H9 (cell line): Measurements from ENCODE around the gene IDH2. TPM values are rescaled to one million over a fixed set of nuclear protein-coding genes. Genes with fewer than 3 reads are reported as not detected.

ENCODE experiments used
- DNase-seq: peaks from one replicate; pipeline ENCODE4 v3.0.0-alpha.2; 2017
- H2AFZ ChIP-seq: one replicate; pipeline ENCODE4 v1.6.1; 2013; ENCODE audit warnings: mild to moderate bottlenecking, low read length, control low read depth, moderate library complexity
- H2AK5ac ChIP-seq: 2 replicates; pipeline ENCODE4 v1.6.1; 2013; ENCODE audit warnings: low read length, control low read depth, mixed read lengths; ENCODE audit not compliant: insufficient read length
- H2BK120ac ChIP-seq: one replicate; pipeline ENCODE4 v1.6.1; 2013; ENCODE audit warnings: low read depth, mild to moderate bottlenecking, low read length, control low read depth, inconsistent platforms; ENCODE audit not compliant: poor library complexity, severe bottlenecking
- H2BK12ac ChIP-seq: 2 replicates; pipeline ENCODE4 v1.6.1; 2013; ENCODE audit warnings: low read length, control low read depth, mixed read lengths, low read depth; ENCODE audit not compliant: insufficient read length
- H2BK15ac ChIP-seq: 2 replicates; pipeline ENCODE4 v1.6.1; 2013; ENCODE audit warnings: low read depth, low read length, control low read depth
- H2BK20ac ChIP-seq: one replicate; pipeline ENCODE4 v1.6.1; 2013; ENCODE audit warnings: low read depth, mild to moderate bottlenecking, low read length, control low read depth, inconsistent platforms; ENCODE audit not compliant: poor library complexity, severe bottlenecking
- H2BK5ac ChIP-seq: 2 replicates; pipeline ENCODE4 v1.6.1; 2013; ENCODE audit warnings: low read length, control low read depth, mixed read lengths; ENCODE audit not compliant: insufficient read length
- H3K14ac ChIP-seq: 2 replicates; pipeline ENCODE4 v1.6.1; 2013; ENCODE audit warnings: low read length, control low read depth; ENCODE audit not compliant: insufficient read depth
- H3K18ac ChIP-seq: 2 replicates; pipeline ENCODE4 v1.6.1; 2013; ENCODE audit warnings: low read depth, mild to moderate bottlenecking, mixed read lengths, low read length, control low read depth; ENCODE audit not compliant: insufficient read length
- H3K23ac ChIP-seq: 2 replicates; pipeline ENCODE4 v1.6.1; 2013; ENCODE audit warnings: low read length, control low read depth, mixed read lengths, low read depth; ENCODE audit not compliant: insufficient read length
- H3K23me2 ChIP-seq: 2 replicates; pipeline ENCODE4 v1.6.1; 2013; ENCODE audit warnings: low read depth, mild to moderate bottlenecking, mixed read lengths, low read length, control low read depth; ENCODE audit not compliant: insufficient read length, poor library complexity, severe bottlenecking
- H3K27ac ChIP-seq: 2 replicates; pipeline ENCODE4 v1.5.1; 2013; ENCODE audit warnings: low read length, control low read depth, mixed read lengths, low read depth; ENCODE audit not compliant: insufficient read length
- H3K27me3 ChIP-seq: 2 replicates; pipeline ENCODE4 v1.6.1; 2013; ENCODE audit warnings: low read length, control low read depth, inconsistent platforms; ENCODE audit not compliant: insufficient read depth
- H3K4ac ChIP-seq: 2 replicates; pipeline ENCODE4 v1.6.1; 2013; ENCODE audit warnings: low read depth, mild to moderate bottlenecking, control low read depth, inconsistent platforms, low read length, moderate library complexity
- H3K4me1 ChIP-seq: 2 replicates; pipeline ENCODE4 v1.6.1; 2013; ENCODE audit warnings: low read length, control low read depth, inconsistent platforms; ENCODE audit not compliant: insufficient read depth
- H3K4me2 ChIP-seq: 2 replicates; pipeline ENCODE4 v1.6.1; 2013; ENCODE audit warnings: low read length, control low read depth, mixed read lengths; ENCODE audit not compliant: insufficient read length, insufficient read depth
- H3K56ac ChIP-seq: 2 replicates; pipeline ENCODE4 v1.6.1; 2013; ENCODE audit warnings: low read depth, mild to moderate bottlenecking, mixed read lengths, low read length, control low read depth; ENCODE audit not compliant: insufficient read length
- H3K79me1 ChIP-seq: 2 replicates; pipeline ENCODE4 v1.6.1; 2013; ENCODE audit warnings: low read depth, mild to moderate bottlenecking, moderate library complexity, low read length, control low read depth, inconsistent platforms; ENCODE audit not compliant: insufficient read depth, poor library complexity, severe bottlenecking
- H3K79me2 ChIP-seq: 2 replicates; pipeline ENCODE4 v1.6.1; 2013; ENCODE audit warnings: low read length, control low read depth, inconsistent platforms; ENCODE audit not compliant: insufficient read depth
- H3K9ac ChIP-seq: 2 replicates; pipeline ENCODE4 v1.6.1; 2013; ENCODE audit warnings: low read length, control low read depth, mixed read lengths; ENCODE audit not compliant: insufficient read length; ENCODE audit errors: extremely low read depth
- H3K9me3 ChIP-seq: one replicate; pipeline ENCODE4 v1.6.1; 2013; ENCODE audit warnings: low read depth, low read length, inconsistent platforms; ENCODE audit not compliant: control insufficient read depth
- H3T11ph ChIP-seq: one replicate; pipeline ENCODE4 v1.6.1; 2013; ENCODE audit warnings: mild to moderate bottlenecking, low read length, control low read depth, inconsistent platforms
- H4K20me1 ChIP-seq: one replicate; pipeline ENCODE4 v1.6.1; 2013; ENCODE audit not compliant: control insufficient read depth, insufficient read length, insufficient read depth
- H4K5ac ChIP-seq: 2 replicates; pipeline ENCODE4 v1.6.1; 2013; ENCODE audit warnings: low read depth, mild to moderate bottlenecking, mixed read lengths, low read length, control low read depth; ENCODE audit not compliant: insufficient read length
- H4K8ac ChIP-seq: replicated peaks from 2 replicates; pipeline ENCODE4 v1.6.1; 2013; ENCODE audit warnings: low read length, control low read depth, mixed read lengths, low read depth; ENCODE audit not compliant: insufficient read length
- H4K91ac ChIP-seq: 2 replicates; pipeline ENCODE4 v1.6.1; 2013; ENCODE audit warnings: low read depth, mild to moderate bottlenecking, moderate library complexity, mixed read lengths, low read length, control low read depth; ENCODE audit not compliant: insufficient read length
- H3K27ac Mint-ChIP-seq, 3 experiments: 2 replicates in 2 of 3; 3 replicates in 1 of 3; pipeline ENCODE4 v1.8.0; 2020 to 2021; ENCODE audit warnings: mixed read lengths in 3 of 3, mild to moderate bottlenecking in 1 of 3, moderate library complexity in 1 of 3
- H3K27me3 Mint-ChIP-seq: 2 replicates; pipeline ENCODE4 v1.8.0; 2021; ENCODE audit warnings: low read depth, mild to moderate bottlenecking, moderate library complexity, mixed read lengths
- H3K36me3 Mint-ChIP-seq, 3 experiments: 2 replicates in 2 of 3; 3 replicates in 1 of 3; pipeline ENCODE4 v1.8.0; 2020 to 2021; ENCODE audit warnings: low read depth in 3 of 3, mixed read lengths in 3 of 3; ENCODE audit not compliant: insufficient read depth in 1 of 3
- H3K4me1 Mint-ChIP-seq, 2 experiments: 2 replicates each; pipeline ENCODE4 v1.8.0; 2020; ENCODE audit warnings: mixed read lengths in 2 of 2
- H3K4me3 Mint-ChIP-seq, 2 experiments: 2 replicates in 1 of 2; 3 replicates in 1 of 2; pipeline ENCODE4 v1.8.0; 2020 to 2021; ENCODE audit warnings: mild to moderate bottlenecking in 2 of 2, mixed read lengths in 2 of 2, moderate library complexity in 1 of 2
- H3K9me3 Mint-ChIP-seq, 2 experiments: 2 replicates in 1 of 2; 3 replicates in 1 of 2; pipeline ENCODE4 v1.8.0; 2020; ENCODE audit warnings: mild to moderate bottlenecking in 2 of 2, mixed read lengths in 2 of 2, moderate library complexity in 1 of 2
- CTCF ChIP-seq: fragments of 200-600 bp; sonication (generic); conservative IDR thresholded peaks from 3 replicates; pipeline ENCODE4 v1.8.0; 2021; ENCODE audit warnings: antibody characterized with exemption, mild to moderate bottlenecking
- WGBS: extraction: QIAGEN DNeasy Blood & Tissue Kit; methylation state at CpG from one replicate; pipeline ENCODE4 v1.1.7; 2013; ENCODE audit warnings: missing lambda C conversion rate, low lambda C conversion rate, mixed read lengths; ENCODE audit not compliant: insufficient read length; ENCODE audit errors: extremely low coverage; 5-methylcytosine and 5-hydroxymethylcytosine counted together
- total RNA-seq: library from RNA; stranded (reverse); gene quantifications from 2 replicates; pipeline ENCODE4 v1.2.1, GENCODE V29; 2021

Gene IDH2
- total RNA-seq, 1 experiment from 2014 or later = 57.7 TPM

GRCh38 chr15:90130291-90130690, 28.0 kb upstream of the IDH2 start:
- no peak for DNase-seq
- no peak overlapping the region for H2BK15ac ChIP-seq
- no peak overlapping the region for H2BK12ac ChIP-seq
- no peak overlapping the region for H2BK120ac ChIP-seq
- TF ChIP-seq CTCF = no peak
- Mint-ChIP-seq H3K36me3 (no peaks in the 10 kb centered on the region; a peak in 1 of 7 replicates), H3K9me3 (peaks cover 0 to 2% of the 10 kb centered on the region in 2 experiments; a peak in 2 of 5 replicates), H3K4me3 (no peak overlapping the region), H3K27me3 (peaks cover 10% of the 10 kb centered on the region), H3K27ac (no peak overlapping the region), H3K4me1 (peaks cover 11 to 14% of the 10 kb centered on the region in 2 experiments)
- no peak overlapping the region for H3K56ac ChIP-seq
- no peaks in the 10 kb centered on the region for H3K23me2 ChIP-seq
- H3K9ac ChIP-seq = no peak overlapping the region
- no peak overlapping the region for H4K8ac ChIP-seq
- H3K27me3 ChIP-seq = no peaks in the 10 kb centered on the region
- H2BK5ac ChIP-seq = no peak overlapping the region
- peaks cover 6% of the 10 kb centered on the region; the same call in 1 of the 2 replicates for H3K4me1 ChIP-seq
- no peak overlapping the region for H3K4ac ChIP-seq
- H3K27ac ChIP-seq = no peak overlapping the region
- no peaks in the 10 kb centered on the region for H3K9me3 ChIP-seq
- H3K14ac ChIP-seq = no peak overlapping the region
- H3K79me2 ChIP-seq = no peaks in the 10 kb centered on the region
- H3K4me2 ChIP-seq = no peak overlapping the region
- H4K91ac ChIP-seq = no peak overlapping the region
- H3T11ph ChIP-seq = no peak overlapping the region
- H2AK5ac ChIP-seq = no peak overlapping the region
- H4K5ac ChIP-seq = no peak overlapping the region
- H3K18ac ChIP-seq = no peak overlapping the region
- WGBS = no CpG with 5 or more reads among the region's 8 CpGs
- no peak overlapping the region for H3K23ac ChIP-seq
- no peaks in the 10 kb centered on the region for H4K20me1 ChIP-seq
- no peak overlapping the region for H2BK20ac ChIP-seq
- H2AFZ ChIP-seq = no peak overlapping the region
- H3K79me1 ChIP-seq = no peaks in the 10 kb centered on the region
